Measurements from ENCODE around the gene PRKAB2. TPM values are rescaled to one million over a fixed set of nuclear protein-coding genes. Genes with fewer than 3 reads are reported as not detected.

The PRKAB2 gene
- total RNA-seq, 4 donors from 2014 or later: 65.2 to 107 (median 80.2) TPM

- Histone ChIP-seq H3K36me3 (no peaks in the 10 kb centered on the region), H3K4me3 (no peak overlapping the region), H3K9me3 (no peaks in the 10 kb centered on the region), H3K4me1 (no peaks in the 10 kb centered on the region), H3K27ac (no peak overlapping the region), H3K27me3 (no peaks in the 10 kb centered on the region)
- ATAC-seq: no peak
- TF ChIP-seq POLR2A (IDR thresholded peaks at IDR 0.05): no peak
- no peak for TF ChIP-seq CTCF (IDR thresholded peaks at IDR 0.05 in 4 of 5, conservative IDR thresholded peaks at IDR 0.05 in 1 of 5)
- DNase-seq: no peak
- intact Hi-C loops (cut with DNase I; ENCODE audit: low total_unique reads): no loop called here
- in situ Hi-C loops (cut with MboI; ENCODE audit: low sequenced_read_pairs in 4 of 4): no loop called here
These were observed 38.7 kb upstream of the PRKAB2 start for GRCh38 chr1:147210987-147211386.

GRCh38 chr1:147209825-147210821 is 37.9 kb upstream of the PRKAB2 start:
- no peak for ATAC-seq
- no peak overlapping the region for H3K27ac ChIP-seq
- intact Hi-C loops (cut with DNase I; ENCODE audit: low total_unique reads): no loop called here
- H3K27me3 ChIP-seq: no peaks in the 10 kb centered on the region
- H3K9me3 ChIP-seq: no peaks in the 10 kb centered on the region
- no peaks in the 10 kb centered on the region for H3K4me1 ChIP-seq
- in situ Hi-C loops (cut with MboI; ENCODE audit: low sequenced_read_pairs in 4 of 4): no loop called here
- no peaks in the 10 kb centered on the region for H3K36me3 ChIP-seq
- no peak for DNase-seq
- TF ChIP-seq POLR2A (IDR thresholded peaks at IDR 0.05) (no peak), CTCF (IDR thresholded peaks at IDR 0.05 in 4 of 5, conservative IDR thresholded peaks at IDR 0.05 in 1 of 5) (no peak)
- no peak overlapping the region for H3K4me3 ChIP-seq

- in situ Hi-C loops (cut with MboI; ENCODE audit: low sequenced_read_pairs in 4 of 4): no loop called here
- Histone ChIP-seq H3K27me3 (no peaks in the 10 kb centered on the region), H3K4me3 (no peak overlapping the region), H3K27ac (no peak overlapping the region), H3K36me3 (no peaks in the 10 kb centered on the region), H3K9me3 (no peaks in the 10 kb centered on the region), H3K4me1 (no peaks in the 10 kb centered on the region)
- intact Hi-C loops (cut with DNase I; ENCODE audit: low total_unique reads): no loop called here
- ATAC-seq (no peak), DNase-seq (no peak)
- TF ChIP-seq CTCF (IDR thresholded peaks at IDR 0.05 in 4 of 5, conservative IDR thresholded peaks at IDR 0.05 in 1 of 5) (no peak), POLR2A (IDR thresholded peaks at IDR 0.05) (no peak)
These were observed 36.3 kb upstream of the PRKAB2 start for GRCh38 chr1:147208619-147209018.

- ATAC-seq (no peak), DNase-seq (no peak)
- intact Hi-C loops (cut with DNase I; ENCODE audit: low total_unique reads) (no loop called here), in situ Hi-C loops (cut with MboI; ENCODE audit: low sequenced_read_pairs in 4 of 4) (no loop called here)
- Histone ChIP-seq H3K9me3 (no peaks in the 10 kb centered on the region), H3K27me3 (no peaks in the 10 kb centered on the region), H3K36me3 (no peaks in the 10 kb centered on the region), H3K4me3 (no peak overlapping the region), H3K27ac (no peak overlapping the region), H3K4me1 (no peaks in the 10 kb centered on the region)
- TF ChIP-seq CTCF (IDR thresholded peaks at IDR 0.05 in 4 of 5, conservative IDR thresholded peaks at IDR 0.05 in 1 of 5) (no peak), POLR2A (IDR thresholded peaks at IDR 0.05) (no peak)
These were observed 34.9 kb upstream of the PRKAB2 start for GRCh38 chr1:147207192-147207591.
